ENCODE measurements around the gene COA4. TPM values are rescaled to one million over a fixed set of nuclear protein-coding genes. Genes with fewer than 3 reads are reported as not detected.

COA4 gene
- total RNA-seq, 1 experiment from 2014 or later = 79.7 TPM

- intact Hi-C loops (cut with micrococcal nuclease; ENCODE audit: unreplicated experiment) = loop anchor here (10.0 kb wide), 1 partner anchor 229 kb away; no protein-coding TSS in a partner anchor
Measured at GRCh38 chr11:73914284-73914683, 37.6 kb upstream of the COA4 start.

GRCh38 chr11:73913472-73913871 is 36.8 kb upstream of the COA4 start:
- H3K4me1 ChIP-seq (replicated peaks; ENCODE audit: insufficient read depth) = no peaks in the 10 kb centered on the region
- intact Hi-C loops (cut with micrococcal nuclease; ENCODE audit: unreplicated experiment) = loop anchor here (10.0 kb wide), 1 partner anchor 229 kb away; no protein-coding TSS in a partner anchor
- ChIA-PET CTCF (no interaction called here), POLR2A (ENCODE audit: unreplicated experiment) (no interaction called here)
- DNase-seq = no peak
- H3K4me3 ChIP-seq = no peak overlapping the region
- no peak overlapping the region for H2AFZ ChIP-seq
- no peak for TF ChIP-seq EZH2 (IDR thresholded peaks at IDR 0.05; ENCODE audit: low read depth)
- TF ChIP-seq CTCF (conservative IDR thresholded peaks at IDR 0.05) = no peak
- H3K9me3 ChIP-seq (ENCODE audit: insufficient read depth, low read depth) = no peaks in the 10 kb centered on the region
- no peaks in the 10 kb centered on the region for H4K20me1 ChIP-seq (ENCODE audit: insufficient read depth)
- H3F3A ChIP-seq (ENCODE audit: insufficient read depth, low read depth) = peaks cover 9% of the 10 kb centered on the region; the same call in 1 of the 2 replicates
- no peak overlapping the region for H3K27ac ChIP-seq
- no peaks in the 10 kb centered on the region for H3K79me2 ChIP-seq (ENCODE audit: low read depth)
- BruUV-seq (replicated peaks) = no TSS peak
- no peaks in the 10 kb centered on the region for H3K9me2 ChIP-seq (ENCODE audit: insufficient read depth)
- H3K4me2 ChIP-seq = no peak overlapping the region
- H3K36me3 ChIP-seq (ENCODE audit: low read depth) = peaks cover 42% of the 10 kb centered on the region
- H3K27me3 ChIP-seq (ENCODE audit: insufficient read depth, low read depth) = no peaks in the 10 kb centered on the region

More at GRCh38 chr11:73914284-73914683, 37.6 kb upstream of the COA4 start:
- no peaks in the 10 kb centered on the region for H3K79me2 ChIP-seq (ENCODE audit: low read depth)
- H3K4me3 ChIP-seq = no peak overlapping the region
- no peak for TF ChIP-seq EZH2 (IDR thresholded peaks at IDR 0.05; ENCODE audit: low read depth)
- no peak for TF ChIP-seq CTCF (conservative IDR thresholded peaks at IDR 0.05)
- H3K36me3 ChIP-seq (ENCODE audit: low read depth) = peaks cover 42% of the 10 kb centered on the region
- ChIA-PET POLR2A (ENCODE audit: unreplicated experiment) (no interaction called here), CTCF (no interaction called here)
- H3K9me2 ChIP-seq (ENCODE audit: insufficient read depth) = no peaks in the 10 kb centered on the region
- no peaks in the 10 kb centered on the region for H3K9me3 ChIP-seq (ENCODE audit: insufficient read depth, low read depth)
- H3F3A ChIP-seq (ENCODE audit: insufficient read depth, low read depth) = peaks cover 9% of the 10 kb centered on the region; the same call in 1 of the 2 replicates
- no peaks in the 10 kb centered on the region for H3K4me1 ChIP-seq (replicated peaks; ENCODE audit: insufficient read depth)
- no peak for DNase-seq
- no peaks in the 10 kb centered on the region for H4K20me1 ChIP-seq (ENCODE audit: insufficient read depth)
- BruUV-seq (replicated peaks) = no TSS peak
- no peak overlapping the region for H2AFZ ChIP-seq
- H3K27me3 ChIP-seq (ENCODE audit: insufficient read depth, low read depth) = no peaks in the 10 kb centered on the region
- H3K27ac ChIP-seq = no peak overlapping the region
- no peak overlapping the region for H3K4me2 ChIP-seq

- DNase-seq = no peak
- CTCF ChIA-PET = no interaction called here
- H3K4me1 ChIP-seq (replicated peaks; ENCODE audit: insufficient read depth) = no peaks in the 10 kb centered on the region
Measured at GRCh38 chr11:73912026-73912425, 35.4 kb upstream of the COA4 start.

More at GRCh38 chr11:73912026-73912425, 35.4 kb upstream of the COA4 start:
- no peaks in the 10 kb centered on the region for H3K27me3 ChIP-seq (ENCODE audit: insufficient read depth, low read depth)
- no peaks in the 10 kb centered on the region for H3K79me2 ChIP-seq (ENCODE audit: low read depth)
- no peaks in the 10 kb centered on the region for H4K20me1 ChIP-seq (ENCODE audit: insufficient read depth)
- no peak overlapping the region for H3K4me2 ChIP-seq
- POLR2A ChIA-PET (ENCODE audit: unreplicated experiment) = no interaction called here
- H3K4me3 ChIP-seq = no peak overlapping the region
- BruUV-seq (replicated peaks) = no TSS peak
- H3K9me2 ChIP-seq (ENCODE audit: insufficient read depth) = no peaks in the 10 kb centered on the region
- peaks cover 9% of the 10 kb centered on the region; the same call in 1 of the 2 replicates for H3F3A ChIP-seq (ENCODE audit: insufficient read depth, low read depth)
- H3K27ac ChIP-seq = no peak overlapping the region
- H3K9me3 ChIP-seq (ENCODE audit: insufficient read depth, low read depth) = no peaks in the 10 kb centered on the region
- H2AFZ ChIP-seq = no peak overlapping the region
- intact Hi-C loops (cut with micrococcal nuclease; ENCODE audit: unreplicated experiment) = loop anchor here (10.0 kb wide), 1 partner anchor 227 kb away; no protein-coding TSS in a partner anchor
- peaks cover 34% of the 10 kb centered on the region for H3K36me3 ChIP-seq (ENCODE audit: low read depth)
- TF ChIP-seq CTCF (conservative IDR thresholded peaks at IDR 0.05) (no peak), EZH2 (IDR thresholded peaks at IDR 0.05; ENCODE audit: low read depth) (no peak)

All from PC-9 (cell line).